GM21717 (cell line): ENCODE data around the gene ARHGAP15.

Experiments used
- ATAC-seq: cut with Tn5 transposase; IDR thresholded peaks from one replicate; pipeline ENCODE4 v1.9.1; 2021; ENCODE audit warnings: mild to moderate bottlenecking, moderate library complexity; ENCODE audit not compliant: unreplicated experiment

The ARHGAP15 gene

GRCh38 chr2:143732871-143733270 is 603.7 kb downstream of the ARHGAP15 start:
- no peak for ATAC-seq

GRCh38 chr2:143734507-143734906 is 605.3 kb downstream of the ARHGAP15 start:
- ATAC-seq: no peak

- ATAC-seq: no peak
Measured at GRCh38 chr2:143736904-143737303, 607.7 kb downstream of the ARHGAP15 start.

GRCh38 chr2:143740431-143740830 is 611.2 kb downstream of the ARHGAP15 start:
- no peak for ATAC-seq

- no peak for ATAC-seq
Measured at GRCh38 chr2:143741205-143741604, 612.0 kb downstream of the ARHGAP15 start.

GRCh38 chr2:143742581-143742980 is 613.4 kb downstream of the ARHGAP15 start:
- no peak for ATAC-seq

GRCh38 chr2:143744114-143744513 is 614.9 kb downstream of the ARHGAP15 start:
- ATAC-seq: no peak

- ATAC-seq: no peak
Measured at GRCh38 chr2:143745060-143745459, 615.8 kb downstream of the ARHGAP15 start.

- no peak for ATAC-seq
Measured at GRCh38 chr2:143754742-143755141, 625.5 kb downstream of the ARHGAP15 start.

- ATAC-seq: no peak
Measured at GRCh38 chr2:143758629-143759330, 629.6 kb downstream of the ARHGAP15 start.

GRCh38 chr2:143759455-143759854 is 630.2 kb downstream of the ARHGAP15 start:
- ATAC-seq: no peak

GRCh38 chr2:143762176-143762928 is 633.1 kb downstream of the ARHGAP15 start:
- no peak for ATAC-seq

GRCh38 chr2:143764261-143764660 is 635.0 kb downstream of the ARHGAP15 start:
- no peak for ATAC-seq

- no peak for ATAC-seq
Measured at GRCh38 chr2:143764706-143765105, 635.5 kb downstream of the ARHGAP15 start.

- ATAC-seq: no peak
Measured at GRCh38 chr2:143768991-143769390, 639.8 kb downstream of the ARHGAP15 start.

- no peak for ATAC-seq
Measured at GRCh38 chr2:143771939-143772338, 642.7 kb downstream of the ARHGAP15 start.

GRCh38 chr2:143776526-143777297 is 647.5 kb downstream of the ARHGAP15 start:
- no peak for ATAC-seq

- no peak for ATAC-seq
Measured at GRCh38 chr2:143779021-143779420, 649.8 kb downstream of the ARHGAP15 start.

- no peak for ATAC-seq
Measured at GRCh38 chr2:143786026-143786765, 657.0 kb downstream of the ARHGAP15 start.

- no peak for ATAC-seq
Measured at GRCh38 chr2:143787674-143788073, 658.5 kb downstream of the ARHGAP15 start.

GRCh38 chr2:143792602-143793001 is 663.4 kb downstream of the ARHGAP15 start:
- ATAC-seq: no peak
